Parathyroid adenoma (tissue), 2 donors: ENCODE measurements around the gene GPC3.

Source experiments
- H2AFZ ChIP-seq: fragments of 300-600 bp; sonication (generic); one replicate; pipeline ENCODE4 v1.7.0; 2017; ENCODE audit warnings: antibody characterized with exemption, mild to moderate bottlenecking
- H3K27ac ChIP-seq: fragments of 300-600 bp; sonication (generic); one replicate; pipeline ENCODE4 v1.7.0; 2017
- H3K27me3 ChIP-seq: fragments of 300-600 bp; sonication (generic); one replicate; pipeline ENCODE4 v1.7.0; 2017; ENCODE audit warnings: low read length; ENCODE audit not compliant: control insufficient read depth, insufficient read depth
- H3K36me3 ChIP-seq: fragments of 300-600 bp; sonication (generic); one replicate; pipeline ENCODE4 v1.7.0; 2017; ENCODE audit warnings: low read length; ENCODE audit not compliant: control insufficient read depth, insufficient read depth
- H3K4me1 ChIP-seq: fragments of 300-600 bp; sonication (generic); one replicate; pipeline ENCODE4 v1.7.0; 2017; ENCODE audit warnings: control low read depth
- H3K4me2 ChIP-seq: fragments of 300-600 bp; sonication (generic); one replicate; pipeline ENCODE4 v1.7.0; 2017; ENCODE audit warnings: low read length
- H3K4me3 ChIP-seq: fragments of 300-600 bp; sonication (generic); one replicate; pipeline ENCODE4 v1.7.0; 2017; ENCODE audit warnings: low read depth, low read length
- H3K79me2 ChIP-seq: fragments of 300-600 bp; sonication (generic); one replicate; pipeline ENCODE4 v1.7.0; 2017; ENCODE audit warnings: control low read depth
- H3K9ac ChIP-seq: fragments of 300-600 bp; sonication (generic); one replicate; pipeline ENCODE4 v1.7.0; 2017; ENCODE audit warnings: mild to moderate bottlenecking
- H3K9me3 ChIP-seq: fragments of 300-600 bp; sonication (generic); one replicate; pipeline ENCODE4 v1.7.0; 2017; ENCODE audit warnings: low read length; ENCODE audit not compliant: control insufficient read depth
- TF ChIP-seq, protein P1 (sequence below): fragments of 300-600 bp; sonication (generic); IDR thresholded peaks from one replicate; pipeline ENCODE4 v1.7.0; 2017; ENCODE audit warnings: antibody characterized with exemption, mild to moderate bottlenecking
- donor health status: primary hyperparathyroidism.

The GPC3 gene

DNA sequence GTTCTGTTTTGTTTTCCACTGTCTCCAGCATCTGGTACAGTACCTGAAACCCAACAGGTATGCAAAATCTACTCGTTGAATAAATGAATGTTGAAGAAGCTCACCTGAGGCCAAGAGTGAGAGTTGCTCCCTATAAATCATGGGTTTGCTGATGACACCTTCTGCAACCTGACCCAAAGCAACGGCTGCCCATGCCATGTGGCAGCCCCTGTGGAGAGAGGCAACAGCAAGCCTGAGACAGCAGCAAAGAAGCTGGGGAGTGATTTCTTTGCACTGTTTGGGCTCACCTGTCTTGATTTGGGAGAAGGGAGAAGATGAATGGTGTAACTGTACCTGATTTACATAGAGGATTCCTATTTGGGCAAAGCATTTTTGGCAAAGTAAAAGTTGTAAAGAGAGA, 450.3 kb downstream of the GPC3 start:
- Histone ChIP-seq H3K27ac (no peak overlapping the region), H3K27me3 (no peaks in the 10 kb centered on the region), H3K4me3 (no peak overlapping the region), H3K79me2 (no peaks in the 10 kb centered on the region), H3K9me3 (no peaks in the 10 kb centered on the region), H3K4me1 (no peaks in the 10 kb centered on the region), H3K36me3 (no peaks in the 10 kb centered on the region), H3K4me2 (no peak overlapping the region), H3K9ac (no peak overlapping the region), H2AFZ (no peak overlapping the region)
- TF ChIP-seq, protein P1, sequence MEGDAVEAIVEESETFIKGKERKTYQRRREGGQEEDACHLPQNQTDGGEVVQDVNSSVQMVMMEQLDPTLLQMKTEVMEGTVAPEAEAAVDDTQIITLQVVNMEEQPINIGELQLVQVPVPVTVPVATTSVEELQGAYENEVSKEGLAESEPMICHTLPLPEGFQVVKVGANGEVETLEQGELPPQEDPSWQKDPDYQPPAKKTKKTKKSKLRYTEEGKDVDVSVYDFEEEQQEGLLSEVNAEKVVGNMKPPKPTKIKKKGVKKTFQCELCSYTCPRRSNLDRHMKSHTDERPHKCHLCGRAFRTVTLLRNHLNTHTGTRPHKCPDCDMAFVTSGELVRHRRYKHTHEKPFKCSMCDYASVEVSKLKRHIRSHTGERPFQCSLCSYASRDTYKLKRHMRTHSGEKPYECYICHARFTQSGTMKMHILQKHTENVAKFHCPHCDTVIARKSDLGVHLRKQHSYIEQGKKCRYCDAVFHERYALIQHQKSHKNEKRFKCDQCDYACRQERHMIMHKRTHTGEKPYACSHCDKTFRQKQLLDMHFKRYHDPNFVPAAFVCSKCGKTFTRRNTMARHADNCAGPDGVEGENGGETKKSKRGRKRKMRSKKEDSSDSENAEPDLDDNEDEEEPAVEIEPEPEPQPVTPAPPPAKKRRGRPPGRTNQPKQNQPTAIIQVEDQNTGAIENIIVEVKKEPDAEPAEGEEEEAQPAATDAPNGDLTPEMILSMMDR: no peak

DNA sequence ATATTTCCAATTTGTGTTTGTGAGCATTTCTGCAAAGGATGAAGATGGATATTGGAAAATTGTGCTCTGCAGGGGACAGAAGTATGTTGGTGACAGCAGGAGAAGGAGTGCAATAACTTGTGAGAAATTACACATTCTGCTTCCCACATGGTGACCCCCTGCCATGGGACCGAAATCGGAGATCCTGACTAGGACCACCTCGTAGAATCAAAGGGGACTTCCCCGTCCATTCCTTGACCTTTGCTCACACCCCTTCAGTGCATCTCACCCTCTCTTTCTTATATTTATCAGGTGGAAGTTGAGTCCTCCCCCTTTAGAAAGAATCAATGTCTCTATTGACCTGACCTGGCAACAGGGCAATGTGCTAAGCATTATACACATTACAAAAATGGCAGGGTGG, 451.2 kb downstream of the GPC3 start:
- H3K4me1 ChIP-seq: no peaks in the 10 kb centered on the region
- H3K27me3 ChIP-seq: no peaks in the 10 kb centered on the region
- H3K9ac ChIP-seq: no peak overlapping the region
- H3K4me3 ChIP-seq: no peak overlapping the region
- no peak overlapping the region for H2AFZ ChIP-seq
- TF ChIP-seq, protein P1: no peak
- H3K79me2 ChIP-seq: no peaks in the 10 kb centered on the region
- H3K27ac ChIP-seq: no peak overlapping the region
- H3K36me3 ChIP-seq: no peaks in the 10 kb centered on the region
- H3K9me3 ChIP-seq: no peaks in the 10 kb centered on the region
- H3K4me2 ChIP-seq: no peak overlapping the region

DNA sequence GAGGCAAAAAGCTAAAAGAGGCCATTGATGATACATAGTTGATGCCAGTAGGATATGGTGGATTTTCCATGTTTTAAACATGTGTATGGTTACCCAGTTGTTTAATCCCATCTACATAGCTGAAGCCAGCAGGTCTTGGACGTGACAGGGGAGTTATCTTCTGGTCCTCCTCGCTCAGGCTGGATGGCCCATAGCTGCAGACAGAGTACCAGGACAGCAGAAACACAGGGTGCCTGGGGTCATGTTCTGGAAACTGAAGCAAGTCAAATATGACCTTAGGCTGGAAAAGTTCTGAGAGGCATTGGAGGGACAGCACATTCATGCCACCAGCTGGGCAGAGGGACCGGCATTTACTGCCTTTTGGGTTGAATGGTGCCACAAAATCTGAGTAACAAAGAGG, 452.1 kb downstream of the GPC3 start:
- Histone ChIP-seq H3K4me3 (no peak overlapping the region), H3K36me3 (no peaks in the 10 kb centered on the region), H3K27ac (no peak overlapping the region), H2AFZ (no peak overlapping the region), H3K9ac (no peak overlapping the region), H3K4me2 (no peak overlapping the region), H3K9me3 (no peaks in the 10 kb centered on the region), H3K79me2 (no peaks in the 10 kb centered on the region), H3K4me1 (no peaks in the 10 kb centered on the region), H3K27me3 (no peaks in the 10 kb centered on the region)
- TF ChIP-seq, protein P1: no peak

DNA sequence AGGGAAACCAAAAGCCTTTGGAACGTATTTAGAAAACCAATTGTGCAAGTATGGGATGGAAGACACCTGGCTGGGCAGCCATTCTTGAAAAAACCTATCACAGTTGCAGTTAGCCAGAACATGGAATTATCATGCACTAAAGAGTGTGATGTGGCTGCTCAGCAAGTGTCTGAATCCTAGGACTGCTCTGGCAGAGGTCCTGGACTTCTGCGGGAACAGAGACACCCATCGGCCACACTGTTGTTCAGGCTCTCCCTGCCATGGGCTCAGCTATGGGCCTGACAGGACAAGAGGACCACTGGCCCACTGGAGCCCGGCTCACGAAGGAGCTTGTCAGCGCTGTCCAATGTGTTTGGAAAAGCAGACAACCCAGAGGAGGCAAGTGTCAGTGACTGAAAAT, 454.4 kb downstream of the GPC3 start:
- Histone ChIP-seq H3K4me3 (no peak overlapping the region), H2AFZ (no peak overlapping the region), H3K36me3 (no peaks in the 10 kb centered on the region), H3K79me2 (no peaks in the 10 kb centered on the region), H3K27me3 (no peaks in the 10 kb centered on the region), H3K4me1 (no peaks in the 10 kb centered on the region), H3K9me3 (no peaks in the 10 kb centered on the region), H3K9ac (no peak overlapping the region), H3K4me2 (no peak overlapping the region), H3K27ac (no peak overlapping the region)
- TF ChIP-seq, protein P1: no peak

DNA sequence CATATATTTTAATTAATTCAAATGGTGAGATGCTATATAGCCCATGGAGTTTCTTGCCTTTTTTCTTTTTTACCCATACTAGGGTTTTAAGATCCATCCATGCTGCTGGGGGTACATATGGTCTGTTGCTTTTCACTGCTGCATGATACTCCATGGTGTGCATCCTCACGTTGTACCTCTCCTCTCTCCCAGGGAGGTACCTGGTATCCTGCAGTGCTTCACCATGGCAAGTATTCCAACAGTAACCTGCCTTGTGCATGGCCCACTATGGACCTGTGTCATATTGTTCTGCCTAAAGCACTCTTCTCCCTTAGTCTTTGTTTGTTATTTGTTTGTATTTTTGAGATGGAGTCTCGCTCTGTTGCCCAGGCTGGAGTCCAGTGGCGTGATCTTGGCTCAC, 455.8 kb downstream of the GPC3 start:
- TF ChIP-seq, protein P1: no peak
- Histone ChIP-seq H3K9me3 (no peaks in the 10 kb centered on the region), H2AFZ (no peak overlapping the region), H3K4me2 (no peak overlapping the region), H3K4me1 (no peaks in the 10 kb centered on the region), H3K27me3 (no peaks in the 10 kb centered on the region), H3K9ac (no peak overlapping the region), H3K4me3 (no peak overlapping the region), H3K27ac (no peak overlapping the region), H3K79me2 (no peaks in the 10 kb centered on the region), H3K36me3 (no peaks in the 10 kb centered on the region)
